Measurements from ENCODE around the gene PTGDR2. TPM values are rescaled to one million over a fixed set of nuclear protein-coding genes. Genes with fewer than 3 reads are reported as not detected.

PTGDR2 gene
- total RNA-seq, 1 donor from 2014 or later = not detected

DNA sequence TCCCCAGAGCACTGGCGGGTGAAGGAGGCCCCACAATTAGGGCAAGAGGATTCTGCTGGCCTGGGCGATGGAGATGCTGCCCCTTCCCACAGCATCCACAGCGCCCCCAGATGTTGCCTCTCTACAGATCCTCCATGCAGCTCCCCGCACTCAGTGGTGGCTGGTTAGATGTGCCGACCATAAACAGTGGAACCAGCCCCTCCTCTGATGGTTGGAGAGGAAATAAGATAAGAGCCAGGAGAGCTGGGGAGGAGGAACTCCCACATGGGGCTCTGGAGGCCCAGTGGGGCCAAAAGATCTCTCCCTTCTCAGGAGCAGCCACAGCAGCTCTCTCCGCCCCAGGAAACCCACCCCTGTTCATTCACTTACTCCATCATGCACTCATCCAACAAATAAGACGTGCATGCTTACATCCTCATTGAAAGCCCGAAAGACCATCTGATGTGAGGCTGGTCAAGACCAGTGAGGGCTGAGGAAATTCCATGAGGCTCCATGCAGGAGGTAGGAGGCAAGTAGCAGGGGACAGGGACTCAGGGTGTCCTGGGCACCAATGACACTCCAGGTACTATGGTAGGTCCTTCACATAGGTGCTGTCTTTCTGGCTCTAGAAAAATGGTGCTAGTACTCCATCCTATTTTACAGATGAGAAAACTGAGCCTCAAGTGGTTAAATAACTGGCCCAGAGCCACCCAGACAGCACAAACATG lies 1.5 kb downstream of the PTGDR2 start:
- Mint-ChIP-seq H3K27me3 (ENCODE audit: unreplicated experiment) (peaks cover 3% of the 10 kb centered on the region), H3K4me3 (ENCODE audit: unreplicated experiment) (no peak overlapping the region), H3K9me3 (ENCODE audit: unreplicated experiment) (no peaks in the 10 kb centered on the region), H3K27ac (ENCODE audit: unreplicated experiment) (no peak overlapping the region), H3K4me1 (ENCODE audit: unreplicated experiment) (peaks cover 11% of the 10 kb centered on the region), H3K36me3 (ENCODE audit: low read depth, unreplicated experiment) (peaks cover 7% of the 10 kb centered on the region)
- TF ChIP-seq CTCF (IDR thresholded peaks at IDR 0.05; ENCODE audit: unreplicated experiment) = no peak
- no peak for DNase-seq (ENCODE audit: low spot score)

- H3K27me3 Mint-ChIP-seq (ENCODE audit: unreplicated experiment) = peaks cover 3% of the 10 kb centered on the region
- H3K9me3 Mint-ChIP-seq (ENCODE audit: unreplicated experiment) = no peaks in the 10 kb centered on the region
- TF ChIP-seq CTCF (IDR thresholded peaks at IDR 0.05; ENCODE audit: unreplicated experiment) = no peak
- peaks cover 3% of the 10 kb centered on the region for H3K4me1 Mint-ChIP-seq (ENCODE audit: unreplicated experiment)
- DNase-seq (ENCODE audit: low spot score) = no peak
- peaks cover 12% of the 10 kb centered on the region for H3K36me3 Mint-ChIP-seq (ENCODE audit: low read depth, unreplicated experiment)
- no peak overlapping the region for H3K27ac Mint-ChIP-seq (ENCODE audit: unreplicated experiment)
- H3K4me3 Mint-ChIP-seq (ENCODE audit: unreplicated experiment) = peak overlapping the region; percentile 31
These were observed 2.5 kb downstream of the PTGDR2 start for GRCh38 chr11:60852982-60853950.

- no peak for DNase-seq (ENCODE audit: low spot score)
- peak overlapping the region; percentile 66 for H3K4me3 Mint-ChIP-seq (ENCODE audit: unreplicated experiment)
These were observed 3.4 kb downstream of the PTGDR2 start for GRCh38 chr11:60852117-60852981.

More at GRCh38 chr11:60852117-60852981, 3.4 kb downstream of the PTGDR2 start:
- Mint-ChIP-seq H3K4me1 (ENCODE audit: unreplicated experiment) (peaks cover 3% of the 10 kb centered on the region), H3K9me3 (ENCODE audit: unreplicated experiment) (no peaks in the 10 kb centered on the region), H3K27ac (ENCODE audit: unreplicated experiment) (no peak overlapping the region), H3K36me3 (ENCODE audit: low read depth, unreplicated experiment) (peaks cover 12% of the 10 kb centered on the region), H3K27me3 (ENCODE audit: unreplicated experiment) (peaks cover 3% of the 10 kb centered on the region)
- TF ChIP-seq CTCF (IDR thresholded peaks at IDR 0.05; ENCODE audit: unreplicated experiment) = no peak

Measured in endothelial cell (in vitro differentiated cells).